NCI-H460 (cell line): ENCODE data around the gene TRIM4. TPM values are rescaled to one million over a fixed set of nuclear protein-coding genes. Genes with fewer than 3 reads are reported as not detected.
A peak's percentile ranks its signal among the peaks of the same experiment; 100 is the strongest.
"Not testable (repeated sequence)": the region's sequence is repeated elsewhere in the genome, so short reads cannot be mapped to it uniquely, and the experiment has no call there.

Source experiments
- DNase-seq: peaks from one replicate; pipeline ENCODE4 v3.0.0-alpha.2; 2016; ENCODE audit warnings: low read depth; ENCODE audit errors: extremely low read depth
- polyA plus RNA-seq: library from polyadenylated mRNA; depleted of rRNA; stranded (reverse); fragments of >200 nt; gene quantifications from 2 replicates; pipeline ENCODE4 v1.2.3, GENCODE V29; 2014; cell fraction: nucleus; rRNA removed
- total RNA-seq: library from RNA; depleted of rRNA; stranded (reverse); fragments of >200 nt; shearing (Covaris generic); gene quantifications from 2 replicates; pipeline ENCODE4 v1.2.3, GENCODE V29; 2014; rRNA removed

TRIM4 gene
- 31.3 and 39.0 TPM in 2 replicates for total RNA-seq
- 17.5 and 18.3 TPM in 2 replicates for polyA plus RNA-seq

DNA sequence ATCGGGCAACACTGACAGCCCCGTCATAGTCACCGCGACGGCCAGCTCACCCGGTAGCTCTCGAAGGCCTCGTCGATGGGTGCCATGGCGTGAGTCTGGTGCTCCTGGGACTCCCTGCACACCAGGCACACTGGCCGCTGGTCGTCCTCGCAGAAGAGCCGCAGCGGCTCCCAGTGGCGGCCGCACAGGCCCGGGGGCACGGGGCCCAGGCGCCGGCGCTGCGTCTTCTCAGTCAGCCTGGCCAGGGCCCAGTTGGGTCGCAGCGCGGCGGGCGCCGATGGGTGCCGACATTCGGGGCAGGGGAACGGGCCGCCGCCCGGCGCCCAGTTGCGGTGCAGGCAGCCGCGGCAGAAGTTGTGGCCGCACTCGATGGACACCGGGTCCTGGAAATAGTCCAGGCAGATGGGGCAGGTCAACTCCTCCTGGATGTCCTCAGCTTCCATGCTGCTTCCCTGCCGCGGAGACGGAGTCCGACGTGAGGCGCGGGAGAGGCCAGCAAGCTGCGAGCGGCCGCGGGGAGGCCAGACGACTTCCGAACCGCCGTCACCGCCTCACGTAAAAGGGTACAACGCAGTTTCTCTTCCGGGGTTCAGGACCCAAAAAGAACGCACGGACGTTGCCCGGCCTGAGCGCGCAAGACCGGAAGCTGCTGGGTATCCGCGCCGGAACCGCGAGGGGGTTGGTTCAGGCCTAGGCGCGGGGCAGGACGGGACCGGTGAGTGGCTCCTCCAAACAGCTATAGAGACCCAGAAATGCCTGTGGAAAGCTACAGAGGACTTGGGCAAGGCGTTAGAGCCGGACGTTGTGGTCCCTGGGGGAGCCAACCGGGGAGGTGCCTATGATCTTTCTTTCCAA lies at the start of gene TRIM4:
Gene TRIM4 (minus strand): TSS at position 572 of the 855 bp plus-strand sequence. CDS start 129 bp downstream, at position 443.
- peak; percentile 82 for DNase-seq

DNA sequence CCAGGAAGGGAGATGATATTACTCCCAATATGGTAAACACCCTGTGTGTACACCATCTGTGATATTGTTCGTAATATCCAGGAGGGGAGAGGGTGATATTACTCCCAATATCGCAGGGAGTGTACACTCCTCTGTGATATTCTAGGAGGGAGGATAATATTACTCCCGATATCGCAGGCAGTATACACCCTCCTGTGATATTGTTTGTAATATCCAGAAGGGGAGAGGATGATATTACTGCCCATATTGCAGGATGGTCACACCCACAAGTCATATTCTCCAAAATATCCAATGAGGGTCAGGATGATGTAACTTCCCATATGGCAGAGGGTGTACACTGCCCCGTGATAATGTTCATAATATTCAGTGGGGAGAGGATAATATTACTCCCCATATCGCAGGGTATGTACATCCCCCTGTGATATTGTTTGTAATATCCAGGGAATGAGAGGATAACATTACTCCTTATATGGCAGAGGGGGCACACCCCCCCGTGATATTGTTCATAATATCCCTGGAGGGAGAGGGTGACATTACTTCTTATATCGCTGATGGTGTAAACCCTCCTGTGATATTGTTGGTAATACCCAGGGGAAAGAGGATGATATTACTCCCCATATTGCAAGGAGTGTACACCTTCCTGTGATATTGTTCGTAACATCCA lies 39.4 kb upstream of the TRIM4 start:
- no peak for DNase-seq

- no peak for DNase-seq
Observed at GRCh38 chr7:99955247-99955646, 35.9 kb upstream of the TRIM4 start.

GRCh38 chr7:99954643-99955042 lies 35.3 kb upstream of the TRIM4 start:
- DNase-seq: not testable (repeated sequence)

DNA sequence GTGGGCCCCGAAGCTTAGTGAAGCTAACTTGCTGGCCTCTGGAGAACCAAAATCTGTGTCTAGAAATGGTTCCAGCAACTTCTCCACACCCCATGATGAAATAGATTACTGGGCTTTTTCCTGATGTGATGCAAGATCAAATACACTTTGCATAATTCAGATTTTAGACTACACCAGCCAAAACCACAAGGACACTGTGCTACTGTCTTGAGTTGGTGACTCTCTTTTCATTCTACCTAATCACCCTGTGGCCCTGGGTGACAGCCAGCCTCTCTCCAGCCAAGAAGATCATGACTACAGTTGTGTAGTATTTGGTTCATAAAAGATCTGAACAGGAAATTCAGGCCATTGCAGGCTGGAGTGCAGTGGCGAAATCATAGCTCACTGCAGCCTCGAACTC lies 34.3 kb upstream of the TRIM4 start:
- peak; percentile 23 for DNase-seq

DNA sequence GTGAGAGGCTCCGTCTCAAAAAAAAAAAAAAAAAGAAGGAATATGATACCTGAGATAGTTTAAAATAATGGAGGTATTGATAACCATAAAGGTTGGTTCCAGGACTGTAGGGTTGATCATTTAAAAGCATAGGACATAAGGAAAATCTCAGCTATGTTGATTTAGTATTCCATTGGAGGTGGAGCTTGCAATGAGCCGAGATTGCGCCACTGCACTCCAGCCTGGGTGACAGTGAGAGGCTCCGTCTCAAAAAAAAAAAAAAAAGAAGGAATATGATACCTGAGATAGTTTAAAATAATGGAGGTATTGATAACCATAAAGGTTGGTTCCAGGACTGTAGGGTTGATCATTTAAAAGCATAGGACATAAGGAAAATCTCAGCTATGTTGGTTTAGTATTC lies 33.3 kb upstream of the TRIM4 start:
- not testable (repeated sequence) for DNase-seq

- DNase-seq: not testable (repeated sequence)
Observed at GRCh38 chr7:99950819-99951218, 31.5 kb upstream of the TRIM4 start.

GRCh38 chr7:99949645-99950228 lies 30.4 kb upstream of the TRIM4 start:
- no peak for DNase-seq

DNA sequence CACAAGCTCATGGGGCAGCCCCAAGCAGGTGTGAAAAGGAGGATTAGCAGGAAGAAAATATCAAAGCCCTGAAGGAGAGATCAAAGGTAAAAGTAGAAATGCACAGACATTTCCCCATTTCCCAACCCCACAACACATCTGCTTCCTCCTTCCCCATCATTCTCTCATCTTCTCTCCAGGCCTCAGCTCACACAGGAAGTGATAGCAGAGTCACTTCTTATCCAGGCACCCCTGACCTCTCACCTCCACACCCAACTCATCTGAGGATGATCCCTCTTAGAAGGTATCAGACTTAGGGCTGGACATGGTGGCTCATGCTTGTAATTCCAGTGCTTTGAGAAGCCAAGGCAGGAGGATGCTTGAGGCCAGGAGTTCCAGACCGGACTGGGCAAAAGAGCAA lies 28.3 kb upstream of the TRIM4 start:
- DNase-seq: no peak

- no peak for DNase-seq
Observed at GRCh38 chr7:99944497-99945070, 25.3 kb upstream of the TRIM4 start.

DNA sequence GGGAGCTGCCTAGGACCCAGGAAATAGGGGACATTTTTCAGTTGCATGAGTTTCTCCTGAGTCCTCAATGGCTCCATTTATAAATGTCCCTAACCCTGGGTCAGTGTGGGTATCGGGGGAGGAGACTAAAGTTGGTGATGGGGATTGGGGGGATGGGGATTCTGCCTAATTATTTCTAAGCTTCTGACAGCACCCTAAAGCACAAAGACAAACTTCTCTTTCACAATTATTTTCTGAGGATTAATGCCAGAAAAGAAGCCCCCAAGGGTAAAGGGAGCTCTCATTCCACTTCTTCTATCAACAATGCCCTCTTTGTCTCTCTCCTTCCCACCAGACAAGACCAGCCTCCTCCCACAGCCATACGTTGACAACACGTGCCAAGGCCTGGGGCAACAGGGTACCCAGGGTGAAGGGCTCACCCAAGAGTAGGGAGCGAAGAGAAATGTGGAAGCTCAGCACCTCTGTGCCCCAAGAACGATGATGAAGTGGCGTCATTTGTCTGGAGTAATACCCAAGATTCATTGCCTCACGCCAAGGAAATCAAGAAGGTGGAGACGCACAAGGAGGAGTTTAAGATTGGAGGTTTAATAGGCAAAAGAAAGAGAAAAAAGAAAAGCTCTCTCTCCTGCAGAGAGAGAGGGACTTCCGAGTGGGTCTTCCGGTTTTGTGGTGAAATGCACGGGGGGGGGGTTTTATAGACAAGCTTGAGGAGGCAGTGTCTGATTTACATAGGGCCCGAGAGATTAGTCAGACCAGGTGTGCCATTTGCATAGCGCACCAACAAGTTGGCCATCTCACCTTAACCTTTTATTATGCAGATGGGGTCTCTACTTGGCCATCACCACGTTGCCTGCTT lies 24.5 kb upstream of the TRIM4 start:
- no peak for DNase-seq

GRCh38 chr7:99938296-99938695 lies 19.0 kb upstream of the TRIM4 start:
- DNase-seq: no peak

GRCh38 chr7:99935009-99935408 lies 15.7 kb upstream of the TRIM4 start:
- DNase-seq: not testable (repeated sequence)

DNA sequence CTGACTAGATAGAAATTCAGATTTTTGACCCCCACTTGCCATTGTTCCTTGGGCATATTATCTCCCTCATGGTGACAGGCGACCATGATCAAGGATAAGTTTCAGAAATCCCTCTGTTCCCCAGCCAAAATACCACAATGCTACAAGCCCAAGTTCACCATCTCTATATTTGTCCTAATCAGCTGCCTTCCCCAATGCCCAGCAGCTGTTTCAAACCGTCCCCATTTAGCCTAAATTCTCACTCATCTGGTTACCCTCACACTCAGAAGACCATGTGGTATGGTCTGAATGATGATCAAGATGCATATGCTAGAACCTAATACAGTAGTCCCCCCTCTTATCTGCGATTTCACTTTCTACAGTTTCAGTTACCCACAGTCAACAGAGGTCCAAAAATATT lies 11.0 kb upstream of the TRIM4 start:
- no peak for DNase-seq

- no peak for DNase-seq
Observed at GRCh38 chr7:99929730-99930053, 10.4 kb upstream of the TRIM4 start.

DNA sequence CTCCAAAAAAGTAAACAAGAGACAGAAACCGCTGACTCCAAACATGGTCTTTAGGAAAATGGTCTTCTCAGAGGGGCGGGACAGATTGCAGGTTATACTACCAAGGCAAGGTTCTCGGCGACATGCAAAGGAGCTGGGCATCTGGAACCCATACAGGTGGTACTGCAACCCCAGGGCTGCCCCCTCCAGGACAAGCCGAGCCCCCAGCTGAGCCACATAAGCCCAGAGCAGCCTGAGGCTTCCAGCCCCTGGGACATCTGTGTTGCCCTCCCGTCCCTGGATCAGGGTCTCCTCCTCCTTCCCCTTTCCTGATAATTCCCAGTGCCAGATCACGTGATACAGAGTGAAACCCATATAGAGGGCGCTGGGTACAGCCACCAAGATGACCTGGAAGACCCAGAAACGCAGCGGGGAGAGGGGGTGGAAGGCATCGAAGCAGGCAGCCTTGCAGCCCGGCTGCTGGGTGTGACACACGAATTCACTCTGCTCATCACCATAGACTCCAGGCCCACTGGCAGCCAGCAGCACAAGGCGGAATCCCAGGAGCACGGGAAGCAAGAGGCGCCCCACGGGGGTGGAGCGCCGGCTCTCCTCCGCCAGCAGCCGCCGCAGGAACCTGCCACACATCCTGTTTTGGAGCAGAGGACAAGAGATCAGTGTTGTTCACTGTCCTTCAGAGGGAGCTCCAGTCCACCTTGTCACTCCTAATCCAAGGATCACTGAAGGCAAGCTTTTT lies 9.8 kb upstream of the TRIM4 start, which contains the start of gene GJC3:
Gene GJC3 (minus strand): TSS at position 627 of the 736 bp plus-strand sequence. CDS start 0 bp downstream, at position 627.
- no peak for DNase-seq

DNA sequence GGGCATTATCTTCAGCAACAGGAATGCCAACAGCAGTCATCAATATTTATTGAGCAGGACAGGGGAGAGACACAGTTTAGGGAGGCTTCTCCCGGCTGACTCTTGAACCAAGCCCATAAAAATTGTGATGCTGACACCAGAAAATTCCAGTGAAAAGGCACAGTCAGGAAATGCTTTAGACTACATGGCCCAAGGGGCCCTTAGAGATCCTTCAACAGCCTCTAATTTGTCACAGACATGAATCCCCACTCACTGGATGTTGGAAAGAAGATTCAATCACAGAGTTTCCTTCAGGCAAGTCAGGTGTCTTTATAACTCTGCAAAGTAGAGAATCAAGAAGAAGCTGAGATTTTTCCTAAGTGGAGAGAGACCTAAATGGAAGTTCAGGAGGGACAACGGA lies 8.9 kb upstream of the TRIM4 start:
- DNase-seq: no peak

GRCh38 chr7:99927536-99927935 lies 8.2 kb upstream of the TRIM4 start:
- DNase-seq: no peak

DNA sequence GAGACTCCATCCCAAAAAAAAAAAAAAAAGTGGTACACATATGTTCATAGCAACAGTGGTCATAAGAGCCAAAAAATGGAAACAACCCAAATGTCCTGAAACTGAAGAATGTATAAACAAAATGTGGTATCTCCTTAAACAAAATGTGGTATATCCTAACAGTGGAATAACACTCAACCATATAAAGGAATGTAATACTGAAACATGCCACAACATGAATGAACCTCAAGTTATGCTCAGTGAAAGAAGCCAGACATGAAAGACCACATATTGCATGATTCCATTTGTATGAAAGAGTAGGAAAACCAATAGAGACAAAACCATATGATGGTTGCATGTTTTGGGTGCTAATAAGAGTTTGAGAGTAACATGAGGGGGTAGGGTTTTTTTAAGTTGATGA lies 7.0 kb upstream of the TRIM4 start:
- DNase-seq: no peak

DNA sequence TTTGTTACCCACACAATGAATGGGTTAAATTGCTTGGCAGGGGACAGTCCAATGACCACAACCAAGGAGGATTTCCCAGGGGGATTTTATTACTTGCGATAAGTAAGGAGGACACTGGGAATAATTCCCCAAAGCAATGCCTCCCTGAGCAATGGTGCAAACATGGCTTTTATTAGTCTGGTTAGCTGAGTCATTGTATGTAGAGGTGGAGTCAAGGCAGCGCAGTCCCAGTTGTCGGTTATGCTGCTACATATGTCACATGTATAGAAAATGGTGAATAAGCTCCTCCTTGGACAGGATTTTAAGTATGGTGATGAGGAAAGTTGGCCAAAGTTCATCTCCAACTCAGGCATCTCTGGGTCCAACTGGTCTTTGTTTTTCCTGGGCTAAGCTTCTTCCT lies 3.9 kb upstream of the TRIM4 start:
- no peak for DNase-seq
